Loucy (cell line): ENCODE results near the gene RLF.

ENCODE experiments used
- CTCF ChIP-seq: fragments of 200-600 bp; sonication (generic); conservative IDR thresholded peaks from 2 replicates; pipeline ENCODE4 v1.5.1; 2014; ENCODE audit warnings: mild to moderate bottlenecking, antibody characterized with exemption, low read length
- EZH2phosphoT487 ChIP-seq: fragments of 200-600 bp; IDR thresholded peaks from 2 replicates; pipeline ENCODE4 v1.6.1; 2018; ENCODE audit warnings: antibody characterized with exemption, mild to moderate bottlenecking, moderate library complexity, borderline replicate concordance

GRCh38 chr1:40130892-40131291 is 30.3 kb upstream of the RLF start:
- TF ChIP-seq CTCF (no peak), EZH2phosphoT487 (no peak)
